Transverse colon (tissue), 4 donors: ENCODE results near the gene POC1B. TPM values are rescaled to one million over a fixed set of nuclear protein-coding genes. Genes with fewer than 3 reads are reported as not detected.

Experiments
- DNase-seq: peaks from one replicate; pipeline ENCODE4 v3.0.0-alpha.2; 2019
- H3K27ac ChIP-seq, 4 donors: fragments of 200-600 bp; sonication (generic); 2 replicates each; pipeline ENCODE4 v1.5.1; 2016 to 2018; ENCODE audit warnings: inconsistent platforms in 4 of 4
- H3K27me3 ChIP-seq: fragments of 200-600 bp; sonication (generic); 2 replicates; pipeline ENCODE4 v1.5.1; 2017; ENCODE audit warnings: inconsistent platforms
- H3K36me3 ChIP-seq, 4 donors: fragments of 200-600 bp; sonication (generic); 2 replicates each; pipeline ENCODE4 v1.5.1; 2017 to 2019; ENCODE audit warnings: inconsistent platforms in 4 of 4
- H3K4me1 ChIP-seq, 4 donors: fragments of 200-600 bp; sonication (generic); 2 replicates each; pipeline ENCODE4 v1.5.1; 2017 to 2020; ENCODE audit warnings: inconsistent platforms in 4 of 4
- H3K4me3 ChIP-seq, 4 donors: fragments of 200-600 bp; sonication (generic); 1 replicate in 1 of 4; 2 replicates in 3 of 4; pipeline versions ENCODE4 v1.5.1 to v1.6.1; 2017 to 2019; ENCODE audit warnings: inconsistent platforms in 4 of 4
- H3K9me3 ChIP-seq, 2 donors: fragments of 200-600 bp; sonication (generic); 2 replicates each; pipeline ENCODE4 v1.5.1; 2017 to 2019; ENCODE audit warnings: inconsistent platforms in 2 of 2
- EP300 ChIP-seq: sonication (generic); formaldehyde crosslinking; IDR thresholded peaks from one replicate; pipeline ENCODE4 v1.6.1; 2017; ENCODE audit warnings: antibody characterized with exemption, low read depth
- POLR2A ChIP-seq: fragments of 450-650 bp; IDR thresholded peaks from one replicate; pipeline ENCODE4 v1.6.1; 2016; ENCODE audit warnings: antibody characterized with exemption, mild to moderate bottlenecking, moderate library complexity
- POLR2AphosphoS5 ChIP-seq, 3 donors: sonication (generic); formaldehyde crosslinking; IDR thresholded peaks; one replicate each; pipeline ENCODE4 v1.6.1; 2016; ENCODE audit warnings: antibody characterized with exemption in 3 of 3
- WGBS, 2 donors: methylation state at CpG; one replicate each; pipeline ENCODE4 v1.1.5; 2018; ENCODE audit warnings: low coverage in 1 of 2; 5-methylcytosine and 5-hydroxymethylcytosine counted together
- in situ Hi-C, 4 donors: fragments of 200-750 bp; cut with MboI; loops; one replicate each; pipeline versions ENCODE4 v1.15.0 to v1.15.1; 2017; ENCODE audit warnings: low sequenced_read_pairs in 3 of 4, low pct_ligation_motif_present in 1 of 4, low pct_unique_long_range_greater_than_20kb in 1 of 4
- intact Hi-C: fragments of 100-400 bp; cut with DNase I; formaldehyde crosslinking; loops from one replicate; pipeline ENCODE4 v1.15.1; 2023; ENCODE audit warnings: low total_unique reads
- total RNA-seq, 4 donors: library from RNA; depleted of rRNA; stranded (reverse); fragments of >200 nt; gene quantifications; one replicate each; pipeline ENCODE4 v1.1.0, GENCODE V29; 2016
- TF ChIP-seq, protein P1 (sequence below), 5 experiments: fragments of 200-600 bp in 3 of 5; fragments of 450-650 bp in 2 of 5; sonication (generic) in 3 of 5; IDR thresholded peaks; 1 replicate in 2 of 5; 2 replicates in 3 of 5; pipeline ENCODE4 v1.5.1; 2016 to 2017; ENCODE audit warnings: antibody characterized with exemption in 5 of 5, inconsistent platforms in 3 of 5, mild to moderate bottlenecking in 2 of 5, moderate library complexity in 1 of 5

Gene POC1B
- total RNA-seq, 4 donors from 2014 or later: 7.8 to 68.5 (median 33.8) TPM

DNA sequence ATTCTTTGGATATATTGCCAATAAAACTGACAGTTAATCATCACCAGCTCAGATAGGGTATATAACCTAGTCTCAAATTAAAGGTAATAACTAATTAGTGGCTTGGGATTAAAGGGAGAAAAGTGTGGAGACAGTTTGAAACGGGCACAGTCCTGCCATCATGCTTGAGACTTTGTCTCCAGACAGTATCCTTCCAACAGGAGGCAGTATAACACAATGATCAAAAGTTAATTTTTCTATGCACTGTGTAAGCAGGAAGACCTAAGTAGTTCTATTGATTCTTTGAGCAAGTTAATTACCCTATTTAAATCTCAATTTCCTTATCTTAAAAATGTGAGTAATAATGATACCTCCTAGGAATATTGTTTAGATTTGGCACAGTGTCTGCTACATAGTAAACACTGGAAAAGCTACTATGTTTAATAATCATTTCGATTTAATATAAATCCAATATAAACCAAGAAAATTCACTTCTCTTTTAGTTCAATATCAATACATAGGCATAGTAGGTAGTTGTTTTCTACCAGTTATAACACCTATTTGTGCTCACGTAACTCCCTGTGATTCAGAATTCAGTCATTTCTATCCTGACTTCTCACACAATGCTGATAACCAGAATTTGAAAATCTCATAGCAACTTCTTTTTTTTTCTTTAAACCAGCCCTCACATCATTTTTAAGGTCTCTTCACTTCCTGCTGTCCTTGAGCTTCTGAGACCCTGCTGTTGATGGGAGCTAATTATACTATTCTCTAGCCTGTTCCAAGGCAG is 54.9 kb downstream of the POC1B start:
- H3K4me3 ChIP-seq: no peak overlapping the region
- no peak for TF ChIP-seq EP300
- TF ChIP-seq, protein P1, sequence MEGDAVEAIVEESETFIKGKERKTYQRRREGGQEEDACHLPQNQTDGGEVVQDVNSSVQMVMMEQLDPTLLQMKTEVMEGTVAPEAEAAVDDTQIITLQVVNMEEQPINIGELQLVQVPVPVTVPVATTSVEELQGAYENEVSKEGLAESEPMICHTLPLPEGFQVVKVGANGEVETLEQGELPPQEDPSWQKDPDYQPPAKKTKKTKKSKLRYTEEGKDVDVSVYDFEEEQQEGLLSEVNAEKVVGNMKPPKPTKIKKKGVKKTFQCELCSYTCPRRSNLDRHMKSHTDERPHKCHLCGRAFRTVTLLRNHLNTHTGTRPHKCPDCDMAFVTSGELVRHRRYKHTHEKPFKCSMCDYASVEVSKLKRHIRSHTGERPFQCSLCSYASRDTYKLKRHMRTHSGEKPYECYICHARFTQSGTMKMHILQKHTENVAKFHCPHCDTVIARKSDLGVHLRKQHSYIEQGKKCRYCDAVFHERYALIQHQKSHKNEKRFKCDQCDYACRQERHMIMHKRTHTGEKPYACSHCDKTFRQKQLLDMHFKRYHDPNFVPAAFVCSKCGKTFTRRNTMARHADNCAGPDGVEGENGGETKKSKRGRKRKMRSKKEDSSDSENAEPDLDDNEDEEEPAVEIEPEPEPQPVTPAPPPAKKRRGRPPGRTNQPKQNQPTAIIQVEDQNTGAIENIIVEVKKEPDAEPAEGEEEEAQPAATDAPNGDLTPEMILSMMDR (IDR thresholded peaks at IDR 0.05): peak; percentile 60 to 82 (median 68)
- WGBS, 2 donors: 48 to 50% methylated on average over 3 of the region's 3 CpGs
- intact Hi-C loops (loop anchor here (5.0 kb wide), 1 partner anchor 56 kb away; the partner anchor contains the start of gene POC1B), in situ Hi-C loops (loop anchor here in 3 of 4 donors (5.0 to 25.0 kb wide), 3 partner anchors 54 to 459 kb away; partner anchors contain the start of genes POC1B (in 2 of the 3) and GALNT4 (in 1 of the 3))
- H3K27me3 ChIP-seq: no peaks in the 10 kb centered on the region
- H3K4me1 ChIP-seq: peaks cover 0 to 27% (median 5%) of the 10 kb centered on the region in 4 donors
- no peak for DNase-seq
- H3K36me3 ChIP-seq: no peaks in the 10 kb centered on the region
- H3K9me3 ChIP-seq: no peaks in the 10 kb centered on the region
- no peak overlapping the region for H3K27ac ChIP-seq

DNA sequence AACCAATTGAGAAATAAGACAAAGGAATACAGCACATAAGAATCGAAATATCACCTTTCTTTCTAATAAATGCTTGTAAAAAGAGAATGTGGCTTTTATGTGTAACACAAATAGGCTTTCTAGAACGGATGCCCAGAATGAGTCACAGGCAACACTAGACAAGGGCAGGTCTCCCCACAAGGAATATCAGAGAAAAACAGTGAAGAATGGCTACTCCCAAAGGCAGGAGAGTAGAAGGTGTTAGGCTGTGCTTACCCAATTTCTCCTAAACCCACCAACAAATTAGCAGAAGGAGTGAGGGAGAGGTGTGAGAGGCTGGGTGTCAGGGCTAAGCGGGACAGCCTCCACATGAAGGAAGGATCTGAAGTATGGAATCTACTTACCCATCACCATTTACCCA is 56.5 kb downstream of the POC1B start:
- Histone ChIP-seq H3K4me1 (peaks cover 0 to 28% (median 5%) of the 10 kb centered on the region in 4 donors), H3K27ac (peak overlapping the region in 3 of 4 donors; percentile 41 to 61 (median 54)), H3K27me3 (no peaks in the 10 kb centered on the region), H3K4me3 (no peak overlapping the region), H3K36me3 (no peaks in the 10 kb centered on the region), H3K9me3 (no peaks in the 10 kb centered on the region)
- TF ChIP-seq, protein P1 (IDR thresholded peaks at IDR 0.05): no peak
- TF ChIP-seq EP300: no peak
- no peak for TF ChIP-seq POLR2A
- no peak for TF ChIP-seq POLR2AphosphoS5 (IDR thresholded peaks at IDR 0.05)
- intact Hi-C loops (no loop called here), in situ Hi-C loops (loop anchor here in 3 of 4 donors (10.0 to 25.0 kb wide), 5 partner anchors 55 to 457 kb away; partner anchors contain the start of genes GALNT4 (in 1 of the 3) and POC1B (in 1 of the 3))
- DNase-seq: no peak
- 53 to 65% methylated on average over 3 of the region's 3 CpGs for WGBS, 2 donors

DNA sequence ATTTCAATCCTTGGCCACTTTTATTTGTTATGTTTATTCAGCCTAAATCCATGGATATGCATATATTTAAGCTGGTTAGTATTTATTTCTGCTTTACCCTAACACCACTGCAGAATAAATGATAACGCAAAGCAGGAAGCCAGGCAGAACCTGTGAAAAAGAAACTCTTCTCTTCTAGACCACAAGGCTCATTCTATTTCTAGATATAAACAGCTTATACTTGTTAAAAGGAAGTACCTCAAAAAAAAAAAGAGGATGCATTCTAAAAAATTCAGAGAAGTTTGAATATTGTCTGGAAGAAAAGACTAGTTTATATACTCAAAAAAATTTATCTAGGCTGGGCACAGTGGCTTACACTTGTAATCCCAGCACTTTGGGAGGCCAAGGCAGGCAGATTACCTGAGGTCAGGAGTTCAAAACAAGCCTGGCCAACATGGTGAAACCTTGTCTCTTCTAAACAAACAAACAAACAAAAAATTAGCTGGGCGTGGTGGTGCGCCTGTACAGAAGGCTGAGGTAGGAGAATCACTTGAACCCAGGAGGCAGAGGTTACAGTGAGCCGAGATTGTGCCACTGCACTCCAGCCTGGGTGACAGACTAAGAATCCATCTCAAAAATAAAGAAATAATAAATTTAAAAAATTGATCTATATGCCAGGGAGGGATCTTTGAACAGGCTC is 57.1 kb downstream of the POC1B start:
- Histone ChIP-seq H3K27me3 (no peaks in the 10 kb centered on the region), H3K27ac (peak overlapping the region; percentile 41 to 61 (median 50)), H3K4me1 (peaks cover 0 to 28% (median 5%) of the 10 kb centered on the region in 4 donors), H3K4me3 (no peak overlapping the region), H3K9me3 (no peaks in the 10 kb centered on the region), H3K36me3 (no peaks in the 10 kb centered on the region)
- TF ChIP-seq, protein P1 (IDR thresholded peaks at IDR 0.05): no peak
- TF ChIP-seq POLR2A: no peak
- TF ChIP-seq EP300: no peak
- TF ChIP-seq POLR2AphosphoS5 (IDR thresholded peaks at IDR 0.05): no peak
- DNase-seq: no peak
- intact Hi-C loops (no loop called here), in situ Hi-C loops (loop anchor here in 3 of 4 donors (10.0 to 25.0 kb wide), 5 partner anchors 56 to 456 kb away; partner anchors contain the start of genes GALNT4 (in 1 of the 3) and POC1B (in 1 of the 3))
- 60 to 76% methylated on average over 1 to 4 of the region's 4 CpGs for WGBS, 2 donors

DNA sequence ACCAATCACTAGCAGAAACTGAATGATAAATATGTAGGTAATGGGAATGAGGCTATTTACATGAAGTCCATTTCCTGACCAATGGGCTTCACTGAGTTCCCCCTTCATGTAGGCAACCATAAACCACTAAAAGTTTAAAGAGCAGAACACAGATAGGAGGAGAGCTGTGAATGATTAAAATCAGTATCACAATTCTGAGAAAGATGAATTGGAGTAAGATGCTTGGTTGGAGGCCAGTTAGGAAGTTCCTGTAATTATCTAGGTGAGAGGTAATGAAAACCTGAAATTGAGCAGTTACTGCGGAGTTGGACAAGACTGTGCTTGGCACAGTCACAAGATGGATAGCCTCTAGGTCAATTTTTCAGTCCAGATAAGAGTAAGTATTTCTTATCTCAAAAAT is 57.8 kb downstream of the POC1B start:
- in situ Hi-C loops (loop anchor here in 3 of 4 donors (10.0 to 25.0 kb wide), 5 partner anchors 57 to 456 kb away; partner anchors contain the start of genes GALNT4 (in 1 of the 3) and POC1B (in 1 of the 3)), intact Hi-C loops (no loop called here)
- Histone ChIP-seq H3K4me3 (no peak overlapping the region), H3K9me3 (no peaks in the 10 kb centered on the region), H3K4me1 (peaks cover 0 to 28% (median 5%) of the 10 kb centered on the region in 4 donors), H3K27ac (peak overlapping the region in 2 of 4 donors; percentile 48 to 54), H3K36me3 (no peaks in the 10 kb centered on the region), H3K27me3 (no peaks in the 10 kb centered on the region)
- TF ChIP-seq POLR2AphosphoS5 (IDR thresholded peaks at IDR 0.05) (no peak), POLR2A (no peak), EP300 (no peak)
- TF ChIP-seq, protein P1 (IDR thresholded peaks at IDR 0.05): no peak
- DNase-seq: no peak
- 13 to 56% methylated on average over 1 of the region's 1 CpG for WGBS, 2 donors
